HG03095 (cell line): ENCODE results near the gene PDSS2.
A peak's percentile ranks its signal among the peaks of the same experiment; 100 is the strongest.
"Not testable (repeated sequence)": the region's sequence is repeated elsewhere in the genome, so short reads cannot be mapped to it uniquely, and the experiment has no call there.

ENCODE experiments used
- ATAC-seq: cut with Tn5 transposase; IDR thresholded peaks from one replicate; pipeline ENCODE4 v1.9.1; 2021; ENCODE audit warnings: moderate library complexity; ENCODE audit not compliant: unreplicated experiment

The PDSS2 gene

GRCh38 chr6:107369493-107369892 is 89.9 kb downstream of the PDSS2 start:
- ATAC-seq, result no peak

GRCh38 chr6:107368471-107368870 is 90.9 kb downstream of the PDSS2 start:
- ATAC-seq, result no peak

- ATAC-seq, result not testable (repeated sequence)
Observed at GRCh38 chr6:107364173-107364572, 95.2 kb downstream of the PDSS2 start.

GRCh38 chr6:107361753-107362604 is 97.4 kb downstream of the PDSS2 start:
- no peak for ATAC-seq

GRCh38 chr6:107360476-107360875 is 98.9 kb downstream of the PDSS2 start:
- no peak for ATAC-seq

- ATAC-seq, result no peak
Observed at GRCh38 chr6:107357842-107358241, 101.5 kb downstream of the PDSS2 start.

GRCh38 chr6:107357031-107357430 is 102.3 kb downstream of the PDSS2 start:
- ATAC-seq, result no peak

GRCh38 chr6:107355659-107356058 is 103.7 kb downstream of the PDSS2 start:
- no peak for ATAC-seq

GRCh38 chr6:107354451-107354850 is 104.9 kb downstream of the PDSS2 start:
- no peak for ATAC-seq

GRCh38 chr6:107353773-107354382 is 105.5 kb downstream of the PDSS2 start:
- ATAC-seq, result no peak

GRCh38 chr6:107348224-107348623 is 111.1 kb downstream of the PDSS2 start:
- no peak for ATAC-seq

GRCh38 chr6:107345393-107345792 is 114.0 kb downstream of the PDSS2 start:
- ATAC-seq, result no peak

GRCh38 chr6:107344981-107345380 is 114.4 kb downstream of the PDSS2 start:
- ATAC-seq, result no peak

- no peak for ATAC-seq
Observed at GRCh38 chr6:107344383-107344782, 115.0 kb downstream of the PDSS2 start.

GRCh38 chr6:107342144-107342543 is 117.2 kb downstream of the PDSS2 start:
- no peak for ATAC-seq

- no peak for ATAC-seq
Observed at GRCh38 chr6:107340881-107341280, 118.5 kb downstream of the PDSS2 start.

GRCh38 chr6:107337191-107337741 is 122.1 kb downstream of the PDSS2 start:
- ATAC-seq, result no peak

GRCh38 chr6:107334026-107334425 is 125.3 kb downstream of the PDSS2 start:
- ATAC-seq, result no peak

GRCh38 chr6:107333491-107333890 is 125.9 kb downstream of the PDSS2 start:
- no peak for ATAC-seq

- ATAC-seq, result no peak
Observed at GRCh38 chr6:107331409-107332386, 127.7 kb downstream of the PDSS2 start.

- ATAC-seq, result peak; percentile 98
Observed at GRCh38 chr6:107330168-107330567, 129.2 kb downstream of the PDSS2 start.
